Adrenal gland (tissue), 12 donors: Measurements from ENCODE around the gene KRT15. TPM values are rescaled to one million over a fixed set of nuclear protein-coding genes. Genes with fewer than 3 reads are reported as not detected.

Experiments
- DNase-seq, 7 donors: peaks; one replicate each; pipeline ENCODE4 v3.0.0-alpha.2; 2019 to 2020
- H3K27ac ChIP-seq, 5 donors: fragments of 200-600 bp; sonication (generic) in 4 of 5; 1 replicate in 3 of 5; 2 replicates in 2 of 5; pipeline versions ENCODE4 v1.5.1 to v1.8.0; 2016 to 2020; ENCODE audit warnings: mild to moderate bottlenecking in 1 of 5
- H3K27me3 ChIP-seq: fragments of 200-600 bp; 2 replicates; pipeline ENCODE4 v1.8.0; 2021
- H3K36me3 ChIP-seq, 2 donors: fragments of 200-600 bp; replicated peaks in 1 of 2; 1 replicate in 1 of 2; 2 replicates in 1 of 2; pipeline versions ENCODE4 v1.5.1 to v1.8.0; 2018 to 2022
- H3K4me1 ChIP-seq, 2 donors: fragments of 200-600 bp; replicated peaks in 1 of 2; 1 replicate in 1 of 2; 2 replicates in 1 of 2; pipeline versions ENCODE4 v1.5.1 to v1.8.0; 2018 to 2021
- H3K4me3 ChIP-seq, 4 donors: fragments of 200-600 bp; sonication (generic) in 3 of 4; one replicate each; pipeline ENCODE4 v1.5.1; 2016 to 2018
- H3K9me3 ChIP-seq, 3 donors: fragments of 200-600 bp; sonication (generic) in 1 of 3; replicated peaks in 1 of 3; 1 replicate in 2 of 3; 2 replicates in 1 of 3; pipeline versions ENCODE4 v1.5.1 to v1.8.0; 2016 to 2021
- POLR2A ChIP-seq, 2 donors: fragments of 450-650 bp; IDR thresholded peaks; one replicate each; pipeline ENCODE4 v1.6.1; 2017; ENCODE audit warnings: antibody characterized with exemption in 2 of 2, mild to moderate bottlenecking in 2 of 2, moderate library complexity in 1 of 2
- WGBS, 4 donors: extraction: QIAGEN DNeasy Blood & Tissue Kit in 2 of 4; methylation state at CpG; one replicate each; pipeline versions ENCODE4 v1.1.5 to v1.1.7; 2013 to 2017; 5-methylcytosine and 5-hydroxymethylcytosine counted together
- intact Hi-C, 2 donors: fragments of 100-400 bp; cut with DNase I; formaldehyde crosslinking; loops; one replicate each; pipeline versions ENCODE4 v1.14.1 to v1.15.0; 2022 to 2023
- polyA plus RNA-seq, 3 donors: library from polyadenylated mRNA; stranded (reverse); fragments of 200-250 nt in 2 of 3; fragments of 350-450 nt in 1 of 3; fragmentation: Illumina TruSeq in 1 of 3; extraction: RNeasy Lipid Tissue Mini Kit (QIAGEN cat#74804) in 1 of 3; gene quantifications; one replicate each; pipeline ENCODE4 v1.2.3, GENCODE V29; 2013 to 2014
- total RNA-seq, 9 donors: library from RNA; depleted of rRNA in 4 of 9; stranded (reverse); fragments of >200 nt in 4 of 9; fragments of 120-200 nt in 1 of 9; fragmentation: NEBNext Ultra II Directional in 1 of 9; extraction: Animal tissue kit (Norgen Biotek cat#: 25700) in 1 of 9; gene quantifications; one replicate each; pipeline versions ENCODE4 v1.1.0 to v1.2.4, GENCODE V29; 2013 to 2023
- TF ChIP-seq, protein P1 (sequence below), 6 experiments: fragments of 450-650 bp in 4 of 6; fragments of 200-600 bp in 2 of 6; sonication (generic) in 1 of 6; IDR thresholded peaks; 1 replicate in 5 of 6; 2 replicates in 1 of 6; pipeline versions ENCODE4 v1.5.1 to v1.8.0; 2016 to 2021; ENCODE audit warnings: antibody characterized with exemption in 6 of 6, mild to moderate bottlenecking in 2 of 6, moderate library complexity in 1 of 6
- donor health status: healthy with polysubstance abuse.
- donor health status: Bipolar disorder and iron deficiency.
- donor health status: DM: yes; HTN: yes; CAD: no.
- donor health status: DM: no; HTN: no; CAD: no.
- donor health status: DM: no; HTN: no; CAD: no.
- donor health status: DM: yes; HTN: yes; CAD: no.

The KRT15 gene
- total and polyA plus RNA-seq, 12 donors = 0.18 to 0.88 (median 0.44) TPM; not detected in 8

DNA sequence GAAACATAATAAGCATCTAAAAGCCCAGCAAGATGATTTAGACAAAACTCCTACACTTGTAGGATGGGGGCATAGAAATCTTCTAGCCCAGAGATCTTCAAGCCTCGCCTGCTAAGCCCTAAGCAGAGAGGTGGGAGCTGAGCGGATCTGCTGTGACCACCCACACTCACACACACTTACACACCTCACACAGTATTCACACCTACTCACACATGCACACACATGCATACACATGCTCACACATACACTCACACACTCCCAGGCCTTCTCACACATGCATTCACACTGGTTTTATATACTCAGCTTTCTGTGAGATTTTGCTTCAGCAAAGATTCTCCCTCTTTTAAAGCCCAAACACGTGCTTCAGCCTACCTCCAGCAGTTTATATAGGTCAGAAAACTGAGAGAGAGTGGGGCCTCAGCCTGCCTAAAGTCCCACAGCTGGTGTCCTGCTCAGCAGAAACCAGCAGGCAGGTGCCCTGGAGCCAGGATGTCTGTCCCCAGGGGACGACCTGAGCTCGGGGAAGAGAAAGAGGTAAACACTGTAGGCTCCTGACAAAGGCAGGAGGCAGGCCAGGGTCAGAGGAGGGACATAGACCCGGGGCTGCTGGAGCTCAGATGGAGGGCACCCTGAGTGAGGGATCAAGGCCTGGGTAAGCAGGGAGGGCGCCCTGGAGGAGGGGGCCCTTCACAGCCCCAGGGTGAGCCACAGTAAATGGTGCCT is 21.4 kb upstream of the KRT15 start:
- DNase-seq = no peak
- Histone ChIP-seq H3K27me3 (no peaks in the 10 kb centered on the region), H3K36me3 (no peaks in the 10 kb centered on the region), H3K4me3 (no peak overlapping the region), H3K9me3 (no peaks in the 10 kb centered on the region), H3K4me1 (no peaks in the 10 kb centered on the region), H3K27ac (no peak overlapping the region)
- no peak for TF ChIP-seq POLR2A (IDR thresholded peaks at IDR 0.05)
- TF ChIP-seq, protein P1, sequence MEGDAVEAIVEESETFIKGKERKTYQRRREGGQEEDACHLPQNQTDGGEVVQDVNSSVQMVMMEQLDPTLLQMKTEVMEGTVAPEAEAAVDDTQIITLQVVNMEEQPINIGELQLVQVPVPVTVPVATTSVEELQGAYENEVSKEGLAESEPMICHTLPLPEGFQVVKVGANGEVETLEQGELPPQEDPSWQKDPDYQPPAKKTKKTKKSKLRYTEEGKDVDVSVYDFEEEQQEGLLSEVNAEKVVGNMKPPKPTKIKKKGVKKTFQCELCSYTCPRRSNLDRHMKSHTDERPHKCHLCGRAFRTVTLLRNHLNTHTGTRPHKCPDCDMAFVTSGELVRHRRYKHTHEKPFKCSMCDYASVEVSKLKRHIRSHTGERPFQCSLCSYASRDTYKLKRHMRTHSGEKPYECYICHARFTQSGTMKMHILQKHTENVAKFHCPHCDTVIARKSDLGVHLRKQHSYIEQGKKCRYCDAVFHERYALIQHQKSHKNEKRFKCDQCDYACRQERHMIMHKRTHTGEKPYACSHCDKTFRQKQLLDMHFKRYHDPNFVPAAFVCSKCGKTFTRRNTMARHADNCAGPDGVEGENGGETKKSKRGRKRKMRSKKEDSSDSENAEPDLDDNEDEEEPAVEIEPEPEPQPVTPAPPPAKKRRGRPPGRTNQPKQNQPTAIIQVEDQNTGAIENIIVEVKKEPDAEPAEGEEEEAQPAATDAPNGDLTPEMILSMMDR (IDR thresholded peaks at IDR 0.05) = no peak
- intact Hi-C loops = no loop called here
- WGBS, 4 donors = 70 to 75% (median 72%) methylated on average over 7 of the region's 7 CpGs

GRCh38 chr17:41539071-41539492 is 20.4 kb upstream of the KRT15 start:
- Histone ChIP-seq H3K4me1 (no peaks in the 10 kb centered on the region), H3K4me3 (no peak overlapping the region), H3K27ac (no peak overlapping the region), H3K9me3 (no peaks in the 10 kb centered on the region), H3K36me3 (no peaks in the 10 kb centered on the region), H3K27me3 (no peaks in the 10 kb centered on the region)
- no peak for DNase-seq
- TF ChIP-seq POLR2A (IDR thresholded peaks at IDR 0.05) = no peak
- TF ChIP-seq, protein P1 (IDR thresholded peaks at IDR 0.05) = no peak
- WGBS, 4 donors = 86 to 92% (median 91%) methylated on average over 3 to 5 of the region's 5 CpGs
- intact Hi-C loops = no loop called here

GRCh38 chr17:41538565-41538991 is 19.9 kb upstream of the KRT15 start:
- TF ChIP-seq, protein P1 (IDR thresholded peaks at IDR 0.05) = no peak
- TF ChIP-seq POLR2A (IDR thresholded peaks at IDR 0.05) = no peak
- 73 to 85% (median 77%) methylated on average over 4 to 5 of the region's 5 CpGs for WGBS, 4 donors
- Histone ChIP-seq H3K27me3 (no peaks in the 10 kb centered on the region), H3K9me3 (no peaks in the 10 kb centered on the region), H3K4me3 (no peak overlapping the region), H3K4me1 (no peaks in the 10 kb centered on the region), H3K36me3 (no peaks in the 10 kb centered on the region), H3K27ac (no peak overlapping the region)
- intact Hi-C loops = no loop called here
- DNase-seq = no peak

DNA sequence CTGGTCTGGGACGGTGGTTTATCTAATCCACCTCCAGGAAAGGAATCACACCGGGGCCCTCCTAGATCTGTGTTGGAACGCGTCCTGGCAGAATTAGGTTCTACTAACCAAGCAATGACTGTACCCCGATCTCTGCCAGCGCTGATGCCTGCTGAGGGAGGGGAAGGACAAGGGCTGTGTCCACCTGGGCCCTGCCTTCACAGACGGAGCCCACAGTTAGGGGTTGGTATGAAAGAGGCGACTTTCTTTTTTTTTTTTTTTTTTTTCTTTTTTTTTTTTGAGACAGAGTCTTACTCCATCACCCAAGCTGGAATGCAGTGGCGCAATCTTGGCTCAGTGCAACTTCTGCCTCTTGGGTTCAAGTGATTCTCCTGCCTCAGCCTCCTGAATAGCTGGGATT is 19.3 kb upstream of the KRT15 start:
- 89 to 99% (median 92%) methylated on average over 8 to 9 of the region's 9 CpGs for WGBS, 4 donors
- Histone ChIP-seq H3K9me3 (no peaks in the 10 kb centered on the region), H3K4me1 (no peaks in the 10 kb centered on the region), H3K36me3 (no peaks in the 10 kb centered on the region), H3K27ac (no peak overlapping the region), H3K27me3 (no peaks in the 10 kb centered on the region), H3K4me3 (no peak overlapping the region)
- intact Hi-C loops = no loop called here
- no peak for DNase-seq
- TF ChIP-seq, protein P1 (IDR thresholded peaks at IDR 0.05) = no peak
- no peak for TF ChIP-seq POLR2A (IDR thresholded peaks at IDR 0.05)
